GM18499 (cell line): Measurements from ENCODE around the gene OGDH.
"Not testable (repeated sequence)": the region's sequence is repeated elsewhere in the genome, so short reads cannot be mapped to it uniquely, and the experiment has no call there.

Experiments
- ATAC-seq: cut with Tn5 transposase; IDR thresholded peaks from one replicate; pipeline ENCODE4 v1.9.1; 2021; ENCODE audit warnings: moderate number of reproducible peaks; ENCODE audit not compliant: insufficient read depth, unreplicated experiment

The OGDH gene

DNA sequence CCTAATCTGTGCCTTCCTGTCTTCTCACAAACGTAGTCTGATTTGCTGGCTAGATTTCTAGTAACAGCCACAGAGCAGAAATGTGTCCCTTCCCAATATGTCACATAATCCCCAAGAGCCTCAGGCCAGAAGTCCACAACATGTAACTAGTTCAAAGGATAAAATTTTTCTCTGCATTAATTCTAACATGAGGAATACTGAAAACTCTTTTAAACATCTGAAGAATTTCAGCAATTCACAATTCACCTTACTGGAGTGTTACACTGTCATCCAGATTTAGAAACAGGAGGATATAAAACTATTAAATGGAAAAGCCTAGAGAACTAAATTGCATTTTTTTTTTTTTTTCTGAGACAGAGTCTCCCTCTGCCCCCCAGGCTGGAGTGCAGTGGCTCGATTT is 30.2 kb upstream of the OGDH start:
- ATAC-seq = no peak

DNA sequence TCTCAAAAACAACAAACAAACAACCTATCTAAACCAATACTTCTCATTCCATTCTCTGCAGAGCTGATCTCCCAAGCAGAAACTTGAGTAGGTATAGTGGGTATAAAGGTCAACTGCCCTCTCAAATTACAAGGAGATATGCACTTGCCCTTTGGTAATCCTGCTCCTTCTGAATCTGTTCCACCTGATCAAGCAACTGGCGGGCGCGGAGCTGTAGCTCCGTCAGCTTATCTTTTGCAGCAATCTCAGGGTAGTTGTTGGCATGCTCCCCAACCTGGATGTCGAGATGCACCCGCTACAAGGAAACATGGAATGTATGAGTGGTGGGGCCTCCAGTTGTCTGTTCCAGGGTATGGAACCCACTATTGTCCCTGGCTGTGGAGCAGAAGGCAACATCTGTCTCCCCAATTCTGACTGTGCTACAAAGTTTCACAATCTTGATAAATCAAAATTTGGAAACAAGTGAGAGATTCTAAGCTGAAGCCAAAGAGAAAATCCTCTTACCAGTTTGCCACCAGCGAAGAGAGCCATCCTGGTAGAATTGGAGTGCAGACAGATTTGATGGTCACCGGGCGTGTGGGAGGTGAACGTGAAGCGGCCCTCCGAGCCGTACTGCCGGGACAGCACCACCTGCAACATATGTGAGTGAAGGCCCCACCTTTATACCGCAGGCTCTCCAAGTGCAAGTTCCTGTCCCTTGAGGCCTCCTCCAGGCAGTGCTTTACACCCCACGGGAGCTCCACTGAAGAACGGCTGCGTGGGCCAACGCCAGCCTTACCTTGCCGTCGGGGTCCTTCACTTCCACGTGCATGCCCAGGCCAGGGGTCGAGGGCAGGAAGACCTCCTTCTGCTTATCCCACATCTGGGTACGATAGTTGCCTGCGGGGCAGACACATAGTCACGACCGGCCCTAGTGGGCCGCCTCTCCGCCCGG is 25.2 kb upstream of the OGDH start:
- peak; percentile 11 for ATAC-seq

DNA sequence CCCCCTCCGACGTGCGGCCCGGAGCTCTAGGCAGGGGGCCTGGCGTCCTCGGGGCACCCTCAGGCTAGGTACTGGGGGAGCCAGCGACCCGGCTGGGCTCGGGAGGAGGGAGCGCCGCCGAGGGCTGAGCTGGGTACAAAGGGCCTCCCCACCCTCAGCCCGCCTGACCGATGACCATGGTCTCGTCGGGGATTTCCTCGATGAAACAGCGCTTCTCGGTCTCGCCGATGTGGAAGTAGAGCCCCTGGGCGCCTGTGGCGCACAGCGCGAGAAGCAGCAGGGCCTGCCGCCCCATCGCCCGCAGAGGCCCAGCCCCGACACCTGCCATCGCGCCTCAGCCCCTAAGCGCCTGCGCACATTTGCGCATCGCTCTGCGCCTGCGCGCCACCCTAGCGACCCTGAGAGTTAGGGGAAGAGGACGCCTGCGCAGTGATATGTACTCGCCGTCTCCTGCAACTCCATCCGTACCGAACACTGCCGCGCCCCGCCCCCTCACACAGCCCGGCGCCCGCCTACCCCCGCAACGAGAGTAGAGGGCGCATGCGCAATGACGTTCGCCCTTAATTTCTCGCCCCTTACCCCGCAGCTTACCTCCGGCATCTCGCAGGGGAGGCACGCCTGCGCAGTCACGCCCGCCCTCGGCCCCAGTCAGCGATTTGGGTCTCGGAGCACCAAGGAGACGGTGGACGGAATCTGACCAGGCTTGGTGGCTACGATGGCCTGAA is 24.4 kb upstream of the OGDH start, which contains the start of gene TMED4:
TMED4 (minus strand) TSS at position 353 of the 725 bp plus-strand sequence; CDS start at position 328, 25 bp downstream.
- peak; percentile 66 for ATAC-seq

GRCh38 chr7:44583146-44583865 is 23.1 kb upstream of the OGDH start:
- no peak for ATAC-seq

- ATAC-seq = no peak
These were observed 18.4 kb upstream of the OGDH start for GRCh38 chr7:44587843-44588711.

DNA sequence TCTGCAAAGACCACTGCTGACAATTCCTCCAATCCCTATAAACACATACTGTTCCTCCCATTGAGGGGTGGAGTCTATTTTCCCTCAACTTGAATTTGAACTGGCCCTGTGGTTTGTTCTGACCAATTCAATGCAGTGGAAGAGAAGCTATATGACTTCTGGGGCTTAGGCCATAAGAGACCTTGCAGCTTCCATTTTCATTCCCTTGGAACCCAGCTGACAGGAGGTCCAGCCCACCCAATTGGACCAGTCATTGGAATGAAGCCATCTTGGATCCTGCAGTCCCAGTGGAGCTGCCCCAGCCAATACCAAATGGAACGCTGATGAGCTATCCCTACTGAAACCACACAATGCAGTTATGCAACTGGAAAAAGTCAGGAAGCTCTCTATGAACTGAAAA is 15.5 kb upstream of the OGDH start:
- no peak for ATAC-seq

DNA sequence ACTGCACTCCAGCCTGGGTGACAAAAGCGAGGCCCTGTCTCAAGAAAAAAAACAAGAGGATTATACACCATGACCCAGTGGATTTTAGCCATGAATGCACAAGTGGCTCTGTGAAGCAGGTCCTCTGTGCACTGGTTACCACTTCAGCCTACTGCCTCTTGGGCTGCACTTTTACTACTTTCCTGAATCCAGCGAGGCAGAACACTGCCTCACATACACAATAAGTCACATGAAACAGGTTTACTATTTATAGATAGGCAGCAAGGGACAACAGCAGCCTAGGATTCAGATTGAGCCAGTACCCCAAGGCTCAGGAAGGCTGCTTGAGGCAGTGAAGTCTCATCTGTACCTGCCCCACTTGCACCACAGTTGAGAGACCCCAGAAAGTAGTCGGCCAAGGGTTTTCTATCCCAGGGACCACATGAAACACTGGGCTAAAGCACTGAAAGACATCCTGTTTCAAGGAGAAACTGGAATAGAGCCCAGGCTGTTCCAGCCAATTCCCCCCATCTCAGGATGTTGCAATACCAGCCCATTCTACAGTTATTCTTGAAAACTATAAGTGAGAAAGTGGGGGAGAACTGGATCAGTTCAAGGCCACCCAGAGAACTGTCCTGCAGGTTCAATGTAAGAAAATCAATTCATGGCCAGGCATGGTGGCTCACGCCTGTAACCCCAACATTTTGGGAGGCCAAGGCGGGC is 10.3 kb upstream of the OGDH start:
- no peak for ATAC-seq

DNA sequence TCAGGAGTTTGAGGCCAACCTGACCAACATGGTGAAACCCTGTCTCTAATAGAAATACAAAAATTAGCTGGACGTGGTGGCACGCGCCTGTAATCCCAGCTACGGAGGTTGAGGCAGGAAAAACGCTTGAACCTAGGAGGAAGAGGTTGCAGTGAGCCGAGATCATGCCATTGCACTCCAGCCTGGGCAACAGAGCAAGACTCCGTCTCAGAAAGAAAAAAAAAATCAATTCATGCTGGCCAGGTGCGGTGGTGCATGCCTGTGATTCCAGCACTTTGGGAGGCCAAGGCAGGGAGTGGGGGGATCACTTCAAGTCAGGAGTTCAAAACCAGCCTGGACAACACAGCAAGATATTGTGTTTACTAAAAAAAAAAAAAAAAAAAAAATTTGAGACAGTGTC is 9.2 kb upstream of the OGDH start:
- not testable (repeated sequence) for ATAC-seq

DNA sequence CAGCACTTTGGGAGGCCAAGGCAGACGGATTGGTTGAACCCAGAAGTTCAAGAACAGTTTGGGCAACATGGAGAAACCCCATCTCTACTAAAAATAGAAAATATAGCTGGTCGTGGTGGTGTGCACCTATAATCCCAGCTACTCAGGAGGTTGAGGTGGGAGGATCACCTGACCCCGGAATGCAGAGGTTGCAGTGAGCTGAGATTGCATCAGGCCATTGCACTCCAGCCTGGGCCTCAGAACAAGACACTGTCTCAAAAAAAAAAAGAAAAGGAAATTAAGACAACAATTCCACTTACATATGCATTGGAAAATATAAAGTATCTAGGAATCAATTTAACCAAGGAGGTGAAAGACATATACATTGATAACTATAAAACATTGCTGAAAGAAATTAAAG is 7.2 kb upstream of the OGDH start:
- ATAC-seq = no peak

- no peak for ATAC-seq
These were observed 3.9 kb upstream of the OGDH start for GRCh38 chr7:44602576-44602910.

DNA sequence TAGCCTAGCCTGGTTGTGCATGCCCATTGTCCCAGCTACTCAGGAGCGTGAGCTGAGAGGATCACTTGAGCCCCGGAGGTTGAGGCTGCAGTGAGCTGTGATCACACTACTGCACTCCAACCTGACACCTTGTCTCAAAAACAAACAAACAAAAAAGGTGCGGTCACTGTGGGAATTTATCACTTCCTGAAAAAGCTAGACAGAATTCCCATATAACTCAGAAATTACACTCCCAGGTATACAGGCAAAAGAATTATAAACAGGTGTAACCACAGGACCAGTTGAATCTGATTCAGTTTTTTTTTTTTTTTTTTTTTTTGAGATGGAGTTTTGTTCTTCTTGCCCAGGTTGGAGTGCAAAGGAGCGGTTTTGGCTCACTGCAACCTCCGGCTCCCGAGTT is 3.2 kb upstream of the OGDH start:
- no peak for ATAC-seq

- ATAC-seq = no peak
These were observed 1.5 kb upstream of the OGDH start for GRCh38 chr7:44604941-44605340.

GRCh38 chr7:44607141-44608068 is 978 bp downstream of the OGDH start:
- ATAC-seq = no peak

- ATAC-seq = no peak
These were observed 2.7 kb downstream of the OGDH start for GRCh38 chr7:44608916-44609648.

- no peak for ATAC-seq
These were observed 3.4 kb downstream of the OGDH start for GRCh38 chr7:44609829-44610228.

DNA sequence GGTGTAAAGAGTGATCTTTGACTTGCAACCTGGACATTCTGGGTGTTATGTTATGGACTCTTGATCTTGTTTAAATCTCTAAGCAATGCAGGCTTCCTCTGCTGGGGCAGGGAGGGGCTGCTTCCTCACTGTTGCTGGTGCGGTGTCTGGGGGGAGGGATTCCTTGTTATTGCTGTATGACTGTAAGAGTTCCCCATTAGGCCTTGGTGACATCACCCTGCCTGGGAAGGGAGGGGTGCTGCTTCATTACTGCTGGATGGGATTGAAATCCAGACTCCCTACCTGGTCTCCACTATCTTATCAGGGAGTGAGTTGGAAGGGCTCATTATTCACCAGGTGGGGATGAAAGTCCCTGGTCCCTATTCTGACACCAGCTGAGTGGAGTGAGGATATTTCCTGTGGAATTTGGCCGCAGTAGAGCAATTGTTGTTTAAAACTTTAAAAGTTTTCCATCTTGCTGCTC is 8.8 kb downstream of the OGDH start:
- ATAC-seq = no peak

GRCh38 chr7:44615793-44616192 is 9.4 kb downstream of the OGDH start:
- no peak for ATAC-seq

DNA sequence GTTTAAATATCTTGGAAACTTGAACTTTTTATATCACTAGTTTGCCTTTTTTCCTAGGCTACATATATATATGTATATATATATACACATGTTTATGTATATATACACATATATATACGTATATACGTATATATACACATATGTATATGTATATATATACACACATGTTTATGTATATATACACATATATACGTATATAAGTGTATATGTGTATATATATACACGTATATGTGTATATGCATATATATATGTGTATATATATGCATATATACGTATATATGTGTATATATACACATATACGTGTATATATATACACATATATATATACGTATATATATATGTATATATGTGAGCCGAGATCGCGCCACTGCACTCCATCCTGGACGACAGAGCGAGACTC is 10.1 kb downstream of the OGDH start:
- ATAC-seq = no peak
